A673 (cell line): ENCODE data around the gene MAEA.

Experiments
- CTCF ChIP-seq: fragments of 300-800, 200-600 bp; sonication (generic); conservative IDR thresholded peaks from 2 replicates; pipeline ENCODE4 v1.5.1; 2017; ENCODE audit warnings: low read depth, mild to moderate bottlenecking, antibody characterized with exemption, low read length, moderate library complexity, mixed read lengths
- EZH2 ChIP-seq: fragments of 200-600 bp; sonication (generic); IDR thresholded peaks from 2 replicates; pipeline ENCODE4 v1.6.1; 2017; ENCODE audit warnings: borderline replicate concordance, low read depth, mild to moderate bottlenecking, mixed read lengths, antibody characterized with exemption, low read length; ENCODE audit not compliant: poor library complexity, severe bottlenecking

GRCh38 chr4:1332686-1333085 lies 43.0 kb downstream of the MAEA start:
- TF ChIP-seq CTCF (no peak), EZH2 (no peak)
